ENCODE data around the gene AKAP11.

Gene AKAP11

DNA sequence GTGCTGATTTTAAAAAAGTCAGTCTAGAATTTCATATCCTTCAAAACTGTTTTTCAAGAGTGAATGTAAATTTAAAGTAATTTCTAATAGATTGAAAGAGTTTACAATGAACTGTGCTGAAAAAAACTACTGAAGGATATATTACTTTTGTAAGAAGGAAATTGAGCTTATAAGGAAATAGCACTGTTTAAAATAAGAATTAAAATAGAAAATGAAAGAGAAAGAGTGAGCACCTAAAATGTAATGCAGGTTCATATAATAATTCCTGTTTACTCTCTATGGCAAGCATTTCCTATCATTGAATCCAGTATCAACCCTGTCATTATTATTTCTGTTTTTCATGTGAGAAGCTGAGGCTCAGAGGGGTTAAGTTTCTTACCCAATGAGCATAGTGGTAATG is 57.3 kb downstream of the AKAP11 start:
- peaks cover 28% of the 10 kb centered on the region for H3K4me1 Mint-ChIP-seq (ENCODE audit: low read depth)
- no peaks in the 10 kb centered on the region for H3K9me3 Mint-ChIP-seq
- peaks cover 5% of the 10 kb centered on the region for H3K36me3 Mint-ChIP-seq (ENCODE audit: low read depth)
- DNase-seq (ENCODE audit: low spot score) = no peak
- peak overlapping the region; percentile 87 for H3K27ac Mint-ChIP-seq
- H3K4me3 Mint-ChIP-seq = peak overlapping the region; percentile 46
- H3K27me3 Mint-ChIP-seq (ENCODE audit: low read depth) = no peaks in the 10 kb centered on the region

GRCh38 chr13:42331009-42331408 is 59.1 kb downstream of the AKAP11 start:
- DNase-seq (ENCODE audit: low spot score) = no peak
- H3K4me3 Mint-ChIP-seq = no peak overlapping the region
- peaks cover 38% of the 10 kb centered on the region for H3K4me1 Mint-ChIP-seq (ENCODE audit: low read depth)
- no peak overlapping the region for H3K27ac Mint-ChIP-seq
- H3K27me3 Mint-ChIP-seq (ENCODE audit: low read depth) = no peaks in the 10 kb centered on the region
- no peaks in the 10 kb centered on the region for H3K9me3 Mint-ChIP-seq
- H3K36me3 Mint-ChIP-seq (ENCODE audit: low read depth) = peaks cover 5% of the 10 kb centered on the region

GRCh38 chr13:42333613-42334328 is 61.8 kb downstream of the AKAP11 start:
- no peak for DNase-seq (ENCODE audit: low spot score)

GRCh38 chr13:42334329-42334706 is 62.4 kb downstream of the AKAP11 start:
- Mint-ChIP-seq H3K36me3 (ENCODE audit: low read depth) (peaks cover 2% of the 10 kb centered on the region), H3K4me3 (no peak overlapping the region), H3K9me3 (no peaks in the 10 kb centered on the region), H3K4me1 (ENCODE audit: low read depth) (peaks cover 40% of the 10 kb centered on the region), H3K27ac (peak overlapping the region; percentile 64), H3K27me3 (ENCODE audit: low read depth) (no peaks in the 10 kb centered on the region)
- no peak for DNase-seq (ENCODE audit: low spot score)

More at GRCh38 chr13:42333613-42334328, 61.8 kb downstream of the AKAP11 start:
- no peak overlapping the region for H3K4me3 Mint-ChIP-seq
- H3K4me1 Mint-ChIP-seq (ENCODE audit: low read depth) = peaks cover 46% of the 10 kb centered on the region
- H3K27me3 Mint-ChIP-seq (ENCODE audit: low read depth) = no peaks in the 10 kb centered on the region
- no peak overlapping the region for H3K27ac Mint-ChIP-seq
- peaks cover 2% of the 10 kb centered on the region for H3K36me3 Mint-ChIP-seq (ENCODE audit: low read depth)
- H3K9me3 Mint-ChIP-seq = no peaks in the 10 kb centered on the region

DNA sequence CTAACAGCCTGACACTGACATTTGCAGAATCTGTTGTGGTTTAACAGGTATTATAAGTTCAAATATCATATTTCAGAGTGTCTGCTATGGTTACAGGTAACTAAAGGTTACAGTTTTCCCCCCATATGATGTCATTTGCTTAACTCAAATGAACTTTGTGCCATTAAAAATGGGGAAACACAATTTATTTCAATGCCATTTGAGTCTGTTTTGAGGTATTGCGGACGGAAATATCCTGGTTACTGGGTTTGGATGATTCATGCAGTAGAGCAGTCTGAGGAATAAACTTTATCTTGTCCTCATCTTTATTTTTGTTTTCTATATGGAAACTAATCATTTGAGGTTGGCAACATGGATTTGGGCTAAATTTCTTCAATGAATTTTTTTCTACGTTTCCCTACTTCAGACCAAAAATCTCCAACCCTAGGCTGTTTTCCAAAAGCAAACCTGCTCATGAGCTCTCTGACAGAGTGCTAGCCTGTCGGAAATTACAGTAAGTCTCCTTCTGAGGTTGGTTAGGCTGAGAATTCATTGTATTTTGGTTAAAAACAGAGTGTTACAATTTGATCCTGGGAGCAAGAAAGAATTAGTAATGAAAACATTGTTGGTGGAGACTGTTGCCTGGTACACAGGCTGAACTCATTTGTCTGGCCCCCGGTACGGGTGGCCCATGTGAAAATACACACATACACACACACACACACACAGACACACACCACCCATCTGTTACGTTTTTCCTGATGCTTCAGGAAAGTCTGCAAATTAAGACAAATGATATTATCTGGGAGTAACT is 66.1 kb downstream of the AKAP11 start:
- H3K27ac Mint-ChIP-seq = no peak overlapping the region
- no peaks in the 10 kb centered on the region for H3K27me3 Mint-ChIP-seq (ENCODE audit: low read depth)
- no peak for DNase-seq (ENCODE audit: low spot score)
- H3K4me3 Mint-ChIP-seq = no peak overlapping the region
- no peaks in the 10 kb centered on the region for H3K36me3 Mint-ChIP-seq (ENCODE audit: low read depth)
- H3K9me3 Mint-ChIP-seq = no peaks in the 10 kb centered on the region
- peaks cover 41% of the 10 kb centered on the region for H3K4me1 Mint-ChIP-seq (ENCODE audit: low read depth)

- H3K27me3 Mint-ChIP-seq (ENCODE audit: low read depth) = no peaks in the 10 kb centered on the region
- peaks cover 34% of the 10 kb centered on the region for H3K4me1 Mint-ChIP-seq (ENCODE audit: low read depth)
- no peak for DNase-seq (ENCODE audit: low spot score)
- no peak overlapping the region for H3K27ac Mint-ChIP-seq
- no peak overlapping the region for H3K4me3 Mint-ChIP-seq
- peaks cover 4% of the 10 kb centered on the region for H3K9me3 Mint-ChIP-seq
- H3K36me3 Mint-ChIP-seq (ENCODE audit: low read depth) = no peaks in the 10 kb centered on the region
Measured at GRCh38 chr13:42345367-42345766, 73.4 kb downstream of the AKAP11 start.

DNA sequence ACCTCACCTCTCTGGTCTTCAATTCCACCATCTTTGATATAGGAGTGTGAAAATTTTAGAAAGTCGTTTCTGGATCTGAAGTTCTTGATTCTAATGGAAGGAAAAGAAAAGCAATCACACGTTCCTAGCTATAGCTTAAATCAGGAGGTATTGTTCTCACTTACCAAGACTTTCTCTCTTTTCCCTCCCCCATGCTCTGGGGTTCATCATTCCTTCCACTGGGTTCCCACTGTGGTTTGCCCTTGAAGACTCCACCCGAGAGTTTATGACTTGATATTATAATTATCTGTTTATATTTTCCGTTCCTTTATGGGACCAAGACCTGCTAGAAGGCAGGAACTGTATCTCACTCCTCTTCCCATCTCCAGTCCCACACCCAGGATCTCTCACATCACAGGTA is 76.6 kb downstream of the AKAP11 start:
- H3K4me1 Mint-ChIP-seq (ENCODE audit: low read depth) = peaks cover 23% of the 10 kb centered on the region
- peaks cover 4% of the 10 kb centered on the region for H3K9me3 Mint-ChIP-seq
- no peaks in the 10 kb centered on the region for H3K27me3 Mint-ChIP-seq (ENCODE audit: low read depth)
- H3K4me3 Mint-ChIP-seq = no peak overlapping the region
- no peak overlapping the region for H3K27ac Mint-ChIP-seq
- DNase-seq (ENCODE audit: low spot score) = no peak
- no peaks in the 10 kb centered on the region for H3K36me3 Mint-ChIP-seq (ENCODE audit: low read depth)

DNA sequence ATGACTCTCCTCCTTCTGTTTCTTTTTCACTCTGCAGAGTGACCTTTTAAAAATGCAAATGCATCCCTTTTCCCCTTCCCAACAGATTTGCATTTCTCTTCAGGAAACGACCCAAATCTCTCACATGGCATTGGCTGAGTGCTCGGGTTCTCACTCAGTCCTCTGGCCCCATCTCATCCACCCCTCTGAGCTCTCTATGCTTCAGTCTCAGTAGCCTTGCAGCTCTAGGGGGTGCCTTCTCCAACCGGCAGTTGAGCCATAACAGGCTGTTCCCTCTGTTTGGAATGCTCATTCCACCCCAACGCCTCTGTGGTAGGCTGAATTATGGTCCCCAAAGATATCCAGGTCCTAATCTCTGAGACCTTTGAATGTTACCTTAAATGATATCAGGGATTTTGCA is 78.2 kb downstream of the AKAP11 start:
- no peaks in the 10 kb centered on the region for H3K36me3 Mint-ChIP-seq (ENCODE audit: low read depth)
- peaks cover 26% of the 10 kb centered on the region for H3K4me1 Mint-ChIP-seq (ENCODE audit: low read depth)
- peaks cover 4% of the 10 kb centered on the region for H3K9me3 Mint-ChIP-seq
- no peak overlapping the region for H3K27ac Mint-ChIP-seq
- no peak overlapping the region for H3K4me3 Mint-ChIP-seq
- DNase-seq (ENCODE audit: low spot score) = no peak
- H3K27me3 Mint-ChIP-seq (ENCODE audit: low read depth) = no peaks in the 10 kb centered on the region

DNA sequence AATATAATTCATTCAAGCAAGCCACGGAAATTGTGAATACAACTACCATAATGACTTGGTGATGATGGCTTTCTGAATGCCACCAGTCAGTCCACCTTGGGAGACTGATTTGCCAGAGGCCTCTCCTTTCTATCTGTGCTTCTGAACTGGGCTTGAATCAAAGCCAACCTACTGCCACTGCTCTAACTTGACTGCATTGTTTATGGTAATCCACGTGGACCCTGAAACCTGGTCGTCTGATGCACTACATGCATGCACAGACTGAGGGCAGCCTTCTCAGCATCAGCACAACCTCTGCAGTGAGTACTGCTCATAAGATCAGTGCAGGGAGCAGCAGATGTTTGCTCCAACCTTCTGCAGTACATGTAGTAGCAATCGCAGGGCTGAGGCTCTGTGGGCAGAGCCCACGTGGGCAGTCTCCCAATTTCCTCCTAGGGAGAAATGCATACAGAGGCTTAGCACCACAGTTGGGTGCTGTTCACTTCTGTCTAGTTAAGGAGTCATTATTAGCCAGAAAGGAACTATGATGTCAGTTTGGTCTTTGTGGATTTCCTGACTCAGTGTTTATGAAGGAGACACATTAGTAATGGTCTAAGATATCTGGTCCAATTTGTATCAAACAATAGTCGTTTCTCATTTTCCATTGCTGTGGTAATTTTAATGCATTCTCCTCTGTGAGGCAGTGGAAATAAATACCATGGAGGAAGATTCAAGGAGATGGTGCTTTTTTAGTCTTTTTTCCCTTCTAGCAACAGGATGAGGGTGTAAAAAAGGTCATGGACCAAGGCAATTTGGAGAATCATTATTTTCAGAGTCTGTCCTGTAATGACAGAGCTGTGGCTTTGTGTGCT is 82.5 kb downstream of the AKAP11 start:
- Mint-ChIP-seq H3K4me3 (peak overlapping the region; percentile 78), H3K9me3 (peaks cover 6% of the 10 kb centered on the region)

DNA sequence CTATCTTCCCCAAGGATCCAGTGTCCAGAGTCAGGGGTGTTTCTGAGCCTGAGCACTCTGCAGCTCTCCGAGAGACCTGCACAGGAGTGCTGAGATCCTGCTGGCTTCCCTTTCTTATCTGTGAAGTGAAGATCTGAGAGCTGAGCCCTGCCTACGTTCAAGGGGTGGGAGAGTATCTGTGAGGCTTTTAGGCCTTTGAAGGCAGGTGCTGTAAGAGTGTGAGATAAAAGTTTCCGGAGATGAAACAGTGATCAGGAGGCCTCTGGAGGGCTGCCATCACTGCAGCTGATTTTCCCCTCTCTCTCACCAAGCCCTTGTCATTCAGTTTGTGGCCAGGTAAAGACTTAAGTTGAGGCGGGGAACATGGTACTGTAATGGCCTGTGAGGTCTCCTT is 83.1 kb downstream of the AKAP11 start:
- Mint-ChIP-seq H3K36me3 (ENCODE audit: low read depth) (peaks cover 9% of the 10 kb centered on the region), H3K4me3 (peak overlapping the region; percentile 78), H3K27ac (peak overlapping the region; percentile 96), H3K4me1 (ENCODE audit: low read depth) (peaks cover 43% of the 10 kb centered on the region), H3K9me3 (peaks cover 6% of the 10 kb centered on the region), H3K27me3 (ENCODE audit: low read depth) (no peaks in the 10 kb centered on the region)
- DNase-seq (ENCODE audit: low spot score) = peak; percentile 67

More for the DNA sequence above, 82.5 kb downstream of the AKAP11 start:
- peak overlapping the region; percentile 96 for H3K27ac Mint-ChIP-seq
- no peaks in the 10 kb centered on the region for H3K27me3 Mint-ChIP-seq (ENCODE audit: low read depth)
- H3K36me3 Mint-ChIP-seq (ENCODE audit: low read depth) = peaks cover 9% of the 10 kb centered on the region
- H3K4me1 Mint-ChIP-seq (ENCODE audit: low read depth) = peaks cover 48% of the 10 kb centered on the region
- peak; percentile 65 for DNase-seq (ENCODE audit: low spot score)

GRCh38 chr13:42355491-42356183 is 83.7 kb downstream of the AKAP11 start:
- peak overlapping the region; percentile 78 for H3K4me3 Mint-ChIP-seq
- H3K9me3 Mint-ChIP-seq = peaks cover 6% of the 10 kb centered on the region
- H3K36me3 Mint-ChIP-seq (ENCODE audit: low read depth) = peaks cover 9% of the 10 kb centered on the region
- H3K27me3 Mint-ChIP-seq (ENCODE audit: low read depth) = no peaks in the 10 kb centered on the region
- H3K27ac Mint-ChIP-seq = peak overlapping the region; percentile 96
- peaks cover 45% of the 10 kb centered on the region for H3K4me1 Mint-ChIP-seq (ENCODE audit: low read depth)
- no peak for DNase-seq (ENCODE audit: low spot score)

DNA sequence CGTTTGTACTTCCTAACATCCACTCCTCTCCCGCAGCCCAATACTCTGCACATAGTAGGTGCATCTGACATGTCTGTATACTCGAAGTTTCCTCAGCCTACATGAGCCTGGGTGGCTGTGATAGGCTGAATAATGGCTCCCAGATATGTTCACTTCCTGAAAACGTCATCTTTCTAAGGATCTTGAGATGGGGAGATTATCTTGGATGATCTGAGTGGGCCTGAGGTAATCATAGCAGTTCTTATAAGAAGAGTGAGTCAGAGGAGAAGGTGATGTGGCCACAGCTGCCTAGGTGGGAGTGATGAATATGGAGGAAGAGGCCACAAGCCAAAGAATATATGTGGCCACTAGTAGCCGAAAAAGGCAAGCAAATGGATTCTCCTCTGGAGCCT is 84.2 kb downstream of the AKAP11 start:
- peak; percentile 53 for DNase-seq (ENCODE audit: low spot score)
- Mint-ChIP-seq H3K4me1 (ENCODE audit: low read depth) (peaks cover 45% of the 10 kb centered on the region), H3K9me3 (peaks cover 6% of the 10 kb centered on the region), H3K4me3 (peak overlapping the region; percentile 21), H3K27me3 (ENCODE audit: low read depth) (no peaks in the 10 kb centered on the region), H3K36me3 (ENCODE audit: low read depth) (peaks cover 9% of the 10 kb centered on the region), H3K27ac (peak overlapping the region; percentile 96)

DNA sequence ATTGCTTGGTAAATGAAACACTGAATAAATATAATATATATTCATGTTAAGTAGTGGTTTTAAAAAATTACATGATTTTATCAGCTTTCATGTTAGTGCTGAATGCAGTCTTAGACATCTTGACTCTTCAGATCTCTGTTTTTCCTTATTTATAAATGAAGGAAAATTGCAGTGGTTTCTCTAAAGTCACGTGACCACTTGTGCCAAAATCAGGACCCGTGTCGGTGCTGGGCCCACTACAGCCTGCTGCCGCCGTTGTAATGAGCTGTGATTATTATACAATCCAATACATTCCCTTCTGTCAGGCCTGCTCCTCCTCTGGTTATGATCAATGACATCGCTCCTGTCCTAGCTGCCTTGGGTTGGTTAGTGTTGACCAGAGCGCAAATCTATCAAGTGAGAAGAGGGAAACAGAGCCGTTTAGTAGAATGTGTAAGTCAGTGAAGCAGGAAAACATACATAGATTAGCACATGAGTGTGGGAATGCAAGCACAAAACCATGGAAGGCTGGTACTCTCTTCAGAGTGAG is 88.2 kb downstream of the AKAP11 start:
- no peak overlapping the region for H3K27ac Mint-ChIP-seq
- no peak overlapping the region for H3K4me3 Mint-ChIP-seq
- peaks cover 6% of the 10 kb centered on the region for H3K9me3 Mint-ChIP-seq
- no peak for DNase-seq (ENCODE audit: low spot score)
- no peaks in the 10 kb centered on the region for H3K27me3 Mint-ChIP-seq (ENCODE audit: low read depth)
- H3K4me1 Mint-ChIP-seq (ENCODE audit: low read depth) = peaks cover 39% of the 10 kb centered on the region
- peaks cover 9% of the 10 kb centered on the region for H3K36me3 Mint-ChIP-seq (ENCODE audit: low read depth)
